Superior temporal gyrus (tissue), 1 donor: Measurements from ENCODE around the gene USF1.
A peak's percentile ranks its signal among the peaks of the same experiment; 100 is the strongest.
"Not testable (repeated sequence)": the region's sequence is repeated elsewhere in the genome, so short reads cannot be mapped to it uniquely, and the experiment has no call there.

ENCODE experiments used
- DNase-seq: peaks from one replicate; pipeline ENCODE4 v3.0.0-alpha.2; 2016; ENCODE audit errors: extremely low spot score

Gene USF1

GRCh38 chr1:161077426-161077825 lies 31.6 kb upstream of the USF1 start:
- no peak for DNase-seq

DNA sequence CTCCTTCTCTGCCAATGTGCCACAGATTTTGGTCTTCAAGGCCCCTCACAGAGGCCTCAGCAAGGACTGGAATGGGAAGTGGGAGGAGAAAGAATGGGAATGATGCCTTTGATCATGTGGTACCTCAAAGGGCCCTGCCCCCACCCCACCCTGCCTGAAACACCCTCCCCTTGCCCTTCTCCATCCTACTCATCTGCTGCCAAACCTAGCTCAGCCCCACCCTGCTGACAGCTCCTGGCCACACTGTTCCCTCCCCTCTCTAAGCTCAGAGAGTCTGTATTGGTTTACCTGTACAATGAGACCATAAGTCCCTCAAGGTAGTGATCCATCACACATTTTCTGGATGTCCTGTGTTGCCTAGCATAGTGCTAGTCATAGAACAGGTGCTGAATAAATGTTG lies 30.6 kb upstream of the USF1 start:
- no peak for DNase-seq

GRCh38 chr1:161074676-161075368 lies 29.0 kb upstream of the USF1 start:
- DNase-seq: no peak

- no peak for DNase-seq
Measured at GRCh38 chr1:161073474-161074121, 27.8 kb upstream of the USF1 start.

GRCh38 chr1:161072751-161073449 lies 27.1 kb upstream of the USF1 start:
- DNase-seq: no peak

- DNase-seq: peak; percentile 17
Measured at GRCh38 chr1:161071886-161072371, 26.2 kb upstream of the USF1 start.

- DNase-seq: no peak
Measured at GRCh38 chr1:161070761-161071160, 25.0 kb upstream of the USF1 start.

- peak; percentile 10 for DNase-seq
Measured at GRCh38 chr1:161069731-161070270, 24.0 kb upstream of the USF1 start, which contains the start of gene ARHGAP30. TSS of gene ARHGAP30 (minus strand) at chr1:161069891. CDS start at chr1:161069624, 267 bp downstream.

DNA sequence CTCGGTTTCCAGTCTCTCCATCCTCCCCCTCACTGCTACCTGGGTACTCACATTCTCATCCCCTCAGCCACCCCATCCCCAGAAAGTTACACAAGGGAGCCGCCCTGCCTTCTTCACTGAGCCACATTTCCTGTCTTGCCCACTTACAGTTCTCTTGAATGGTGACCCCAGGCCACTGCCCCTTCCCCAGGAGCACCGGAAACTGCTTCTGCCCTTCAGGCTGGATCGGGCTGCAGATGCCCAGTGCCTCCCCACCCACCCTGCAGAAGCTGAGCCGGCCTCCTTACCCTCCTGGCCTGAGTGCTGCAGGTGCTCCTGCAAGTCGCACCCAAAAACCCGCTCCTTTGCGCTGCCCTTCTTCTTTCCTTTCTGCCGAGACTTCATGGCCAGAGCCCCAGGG lies 23.5 kb upstream of the USF1 start:
- DNase-seq: no peak

DNA sequence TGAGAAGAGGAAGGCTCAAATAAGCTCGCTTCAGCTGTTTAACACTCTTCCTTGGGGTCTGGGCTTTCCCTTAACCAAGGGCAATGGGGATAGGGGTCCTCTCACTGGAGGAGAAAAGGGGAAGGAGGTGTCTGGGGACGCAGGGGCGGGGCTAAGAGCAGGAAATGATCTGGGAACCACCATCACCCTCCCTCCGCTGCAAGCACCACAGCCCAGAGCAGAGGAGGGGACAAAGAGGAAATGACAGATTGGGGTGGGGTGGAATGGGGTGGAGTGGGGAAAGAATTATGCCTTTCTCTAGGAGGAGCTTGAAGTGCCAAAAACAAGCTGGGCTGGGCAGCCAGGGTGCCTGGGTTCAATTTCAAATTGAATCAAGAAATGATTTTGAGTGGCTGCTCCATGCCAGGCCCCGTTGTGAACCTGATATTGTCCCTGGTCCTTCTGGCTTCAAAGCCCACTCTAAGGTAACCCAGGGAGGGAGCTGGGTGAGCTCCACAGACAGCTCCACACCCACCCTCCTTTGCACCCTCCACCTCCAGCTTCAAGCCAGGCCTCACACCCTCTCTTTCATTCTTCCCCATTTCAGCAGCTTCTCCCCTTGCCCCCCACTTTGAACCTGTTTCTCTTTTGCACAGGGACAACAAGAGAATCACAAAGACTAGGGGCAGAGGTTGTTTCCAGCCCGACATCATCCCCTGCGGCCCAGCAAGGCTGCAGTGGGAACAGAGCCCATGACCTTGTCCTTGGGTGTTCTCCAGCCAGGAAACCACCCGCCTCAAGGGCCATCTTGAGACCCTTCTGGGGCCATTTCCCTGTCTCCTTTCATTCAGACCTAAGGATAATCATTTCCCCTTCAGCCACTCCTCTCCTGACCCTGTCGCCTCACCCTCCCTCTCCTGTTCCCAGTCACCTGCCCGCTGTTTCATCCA lies 22.8 kb upstream of the USF1 start:
- peak; percentile 9 for DNase-seq

DNA sequence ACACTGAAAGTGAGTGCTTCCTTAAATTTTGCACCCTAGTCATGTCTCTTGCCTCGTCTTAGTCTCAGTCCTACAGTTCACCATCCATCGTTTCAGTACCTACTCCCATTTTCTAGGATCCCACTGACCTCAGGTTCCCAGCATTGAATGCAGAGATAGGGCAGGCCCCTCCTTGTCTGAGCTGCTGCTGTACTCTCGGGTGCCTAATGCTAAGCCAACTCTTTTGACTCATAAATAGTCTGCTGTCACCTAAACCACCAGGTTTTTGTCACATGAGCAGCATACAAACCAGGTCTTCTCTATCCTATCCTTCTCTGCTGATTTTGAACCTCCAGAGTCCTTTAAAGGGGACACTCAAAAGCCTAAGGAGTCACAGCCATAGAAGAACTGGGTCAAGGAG lies 20.9 kb upstream of the USF1 start:
- DNase-seq: no peak

DNA sequence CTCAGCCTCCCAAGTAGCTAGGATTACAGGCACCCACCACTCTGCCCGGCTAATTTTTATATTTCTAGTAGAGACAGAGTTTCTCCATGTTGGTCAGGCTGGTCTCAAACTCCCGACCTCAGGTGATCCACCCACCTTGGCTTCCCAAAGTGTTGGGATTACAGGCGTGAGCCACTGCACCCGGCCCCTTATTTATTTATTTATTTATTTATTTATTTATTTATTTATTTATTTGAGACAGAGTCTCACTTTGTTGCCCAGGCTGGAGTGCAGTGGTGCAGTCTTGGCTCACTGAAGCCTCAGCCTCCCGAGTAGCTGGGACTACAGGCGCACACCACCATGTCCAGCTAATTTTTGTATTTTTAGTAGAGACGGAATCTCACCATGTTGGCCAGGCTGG lies 19.9 kb upstream of the USF1 start:
- DNase-seq: not testable (repeated sequence)

GRCh38 chr1:161063936-161064335 lies 18.2 kb upstream of the USF1 start:
- not testable (repeated sequence) for DNase-seq

DNA sequence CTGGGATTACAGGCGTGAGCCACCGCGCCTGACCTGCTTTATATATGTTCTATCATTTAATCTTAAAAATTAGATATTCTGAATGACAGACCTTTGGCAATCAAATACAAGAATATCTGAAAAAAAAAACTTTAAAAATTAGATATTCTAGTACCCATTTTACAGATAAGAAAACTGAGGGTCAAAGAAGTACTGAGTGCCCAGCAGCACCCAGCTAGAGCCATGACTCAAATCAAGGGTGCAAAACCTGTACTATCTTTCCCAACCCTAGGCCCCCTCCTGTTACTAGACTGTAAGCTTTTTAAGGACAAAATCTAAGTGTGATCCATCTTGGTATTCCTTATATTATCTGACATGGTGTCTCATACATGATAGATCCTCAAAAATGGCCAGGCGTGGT lies 15.6 kb upstream of the USF1 start:
- no peak for DNase-seq

- no peak for DNase-seq
Measured at GRCh38 chr1:161059293-161059692, 13.5 kb upstream of the USF1 start.

- no peak for DNase-seq
Measured at GRCh38 chr1:161054805-161055204, 9.0 kb upstream of the USF1 start.

- no peak for DNase-seq
Measured at GRCh38 chr1:161054232-161054631, 8.5 kb upstream of the USF1 start.

DNA sequence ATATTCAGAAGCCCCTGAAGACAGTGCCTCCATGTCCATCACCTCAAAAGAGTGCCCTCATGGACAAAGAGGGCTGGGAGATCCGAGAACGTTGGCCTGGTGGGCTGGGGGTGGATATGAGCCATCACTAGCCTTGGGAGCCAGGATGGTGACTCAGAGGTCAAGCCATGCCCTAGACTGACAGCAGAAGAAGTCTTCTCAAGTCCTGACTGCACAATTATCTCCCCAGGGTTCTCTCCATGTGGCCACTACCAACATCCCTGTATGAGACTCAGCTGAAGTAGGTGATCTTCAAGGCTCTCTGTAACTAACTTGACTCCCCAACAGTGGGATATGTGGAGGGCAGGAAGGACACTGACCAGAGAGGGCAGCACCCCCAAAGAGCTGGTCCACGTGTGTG lies 7.1 kb upstream of the USF1 start:
- no peak for DNase-seq

DNA sequence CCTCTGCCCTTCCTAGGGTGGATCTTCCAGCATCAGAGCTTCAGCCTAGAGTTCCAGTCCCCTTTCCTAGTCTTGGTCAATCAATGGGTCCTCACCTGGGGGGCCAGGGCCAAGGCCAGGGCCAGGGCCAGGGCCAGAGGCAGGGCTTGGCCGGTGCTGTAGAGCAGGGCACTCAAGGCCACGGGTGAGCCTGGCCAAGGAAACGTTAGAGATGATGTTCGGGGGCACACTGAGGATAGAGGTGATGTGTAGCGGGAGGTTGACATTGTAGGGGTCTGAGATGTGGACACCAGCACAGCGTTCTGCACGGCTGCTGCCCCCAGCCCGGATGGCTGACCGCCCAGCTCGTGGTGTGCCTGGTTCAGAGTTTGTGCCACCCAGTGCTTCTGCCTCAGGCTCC lies 5.4 kb upstream of the USF1 start:
- no peak for DNase-seq

GRCh38 chr1:161048949-161049722 lies 3.4 kb upstream of the USF1 start:
- DNase-seq: no peak
